Activated T-cell treated with anti-CD3 and anti-CD28 coated beads, Interleukin-2, amount 50 U/mL, for 1 hour (primary cell): ENCODE measurements around the gene NPAS3.

ENCODE experiments used
- DNase-seq: peaks from one replicate; pipeline ENCODE4 v3.0.0-alpha.2; 2020

The NPAS3 gene

GRCh38 chr14:33529787-33530757 lies 591.4 kb downstream of the NPAS3 start:
- no peak for DNase-seq

GRCh38 chr14:33532553-33532952 lies 593.9 kb downstream of the NPAS3 start:
- no peak for DNase-seq

GRCh38 chr14:33534104-33534503 lies 595.4 kb downstream of the NPAS3 start:
- DNase-seq: no peak

GRCh38 chr14:33534632-33535031 lies 596.0 kb downstream of the NPAS3 start:
- no peak for DNase-seq

- no peak for DNase-seq
These were observed 601.3 kb downstream of the NPAS3 start for GRCh38 chr14:33539918-33540357.

- no peak for DNase-seq
These were observed 602.5 kb downstream of the NPAS3 start for GRCh38 chr14:33541171-33541570.

GRCh38 chr14:33542338-33543287 lies 603.9 kb downstream of the NPAS3 start:
- DNase-seq: no peak

- no peak for DNase-seq
These were observed 607.0 kb downstream of the NPAS3 start for GRCh38 chr14:33545696-33546095.

GRCh38 chr14:33548606-33549005 lies 609.9 kb downstream of the NPAS3 start:
- DNase-seq: no peak

- no peak for DNase-seq
These were observed 613.3 kb downstream of the NPAS3 start for GRCh38 chr14:33551963-33552362.

- no peak for DNase-seq
These were observed 615.1 kb downstream of the NPAS3 start for GRCh38 chr14:33553706-33554278.

- DNase-seq: no peak
These were observed 616.3 kb downstream of the NPAS3 start for GRCh38 chr14:33554988-33555387.

- DNase-seq: no peak
These were observed 617.2 kb downstream of the NPAS3 start for GRCh38 chr14:33555710-33556350.

GRCh38 chr14:33556382-33557121 lies 617.9 kb downstream of the NPAS3 start:
- no peak for DNase-seq

GRCh38 chr14:33560718-33561431 lies 622.2 kb downstream of the NPAS3 start:
- no peak for DNase-seq

- no peak for DNase-seq
These were observed 623.0 kb downstream of the NPAS3 start for GRCh38 chr14:33561488-33562175.

GRCh38 chr14:33563191-33563900 lies 624.7 kb downstream of the NPAS3 start:
- DNase-seq: no peak

- DNase-seq: no peak
These were observed 625.2 kb downstream of the NPAS3 start for GRCh38 chr14:33563901-33564197.

GRCh38 chr14:33564774-33565630 lies 626.3 kb downstream of the NPAS3 start:
- no peak for DNase-seq
